ENCODE data around the gene CLDN19. TPM values are rescaled to one million over a fixed set of nuclear protein-coding genes. Genes with fewer than 3 reads are reported as not detected.
A peak's percentile ranks its signal among the peaks of the same experiment; 100 is the strongest.

The CLDN19 gene
- total and polyA plus RNA-seq, 2 donors from 2014 or later: 23.2 to 42.5 TPM

DNA sequence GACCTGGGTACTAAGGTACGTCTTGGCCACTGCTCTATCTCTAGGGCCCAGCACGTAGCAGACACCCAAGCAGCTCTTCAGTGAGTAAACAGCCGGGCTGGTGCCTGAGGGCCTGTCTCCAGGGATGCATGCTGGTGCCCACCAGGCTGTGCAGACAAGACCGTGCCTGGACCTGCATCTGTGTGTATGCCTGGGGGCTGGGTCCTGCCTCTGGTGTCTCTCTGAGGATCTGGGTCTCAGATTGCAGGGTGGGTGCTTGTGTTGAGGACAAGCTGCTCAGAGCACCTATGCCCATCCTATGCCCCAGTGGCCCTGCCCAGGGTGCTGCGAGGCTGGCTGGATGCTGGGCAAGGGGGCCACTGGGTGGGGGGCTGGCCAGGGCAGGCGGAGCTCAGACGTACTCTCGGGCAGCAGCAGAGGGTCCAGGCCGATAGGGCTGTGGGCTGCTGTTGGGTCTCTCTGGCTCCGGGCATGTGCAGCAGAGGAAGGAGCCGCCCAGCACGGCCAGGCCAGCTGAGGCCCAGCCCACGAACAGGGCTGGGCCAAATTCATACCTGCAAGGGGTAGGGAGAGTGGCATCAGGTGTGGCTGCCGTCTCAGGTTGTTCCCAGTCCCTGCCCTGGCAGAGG lies 4.4 kb downstream of the CLDN19 start:
- FAIRE-seq (no peak), DNase-seq (peak in 1 of 5 donors; percentile 29)
- Histone ChIP-seq H3K9ac (ENCODE audit: low read length in 3 of 3) (no peak overlapping the region), H3K4me1 (ENCODE audit: control insufficient read depth in 2 of 3, insufficient read depth in 2 of 3, low read depth in 1 of 3, low read length in 3 of 3) (peaks cover 0 to 6% (median 3%) of the 10 kb centered on the region in 3 donors), H3K36me3 (ENCODE audit: control insufficient read depth in 2 of 3, insufficient read depth in 3 of 3, low read length in 3 of 3) (peaks cover 0 to 3% (median 0%) of the 10 kb centered on the region in 3 donors), H3K27me3 (ENCODE audit: control insufficient read depth, insufficient read depth, low read length) (no peaks in the 10 kb centered on the region), H3K4me3 (ENCODE audit: low read length in 3 of 3) (no peak overlapping the region), H3K27ac (ENCODE audit: low read depth in 2 of 2, low read length in 2 of 2) (no peak overlapping the region), H3K9me3 (ENCODE audit: control insufficient read depth in 2 of 3, insufficient read depth in 1 of 3, low read length in 3 of 3) (no peaks in the 10 kb centered on the region)
- TF ChIP-seq, protein P1, sequence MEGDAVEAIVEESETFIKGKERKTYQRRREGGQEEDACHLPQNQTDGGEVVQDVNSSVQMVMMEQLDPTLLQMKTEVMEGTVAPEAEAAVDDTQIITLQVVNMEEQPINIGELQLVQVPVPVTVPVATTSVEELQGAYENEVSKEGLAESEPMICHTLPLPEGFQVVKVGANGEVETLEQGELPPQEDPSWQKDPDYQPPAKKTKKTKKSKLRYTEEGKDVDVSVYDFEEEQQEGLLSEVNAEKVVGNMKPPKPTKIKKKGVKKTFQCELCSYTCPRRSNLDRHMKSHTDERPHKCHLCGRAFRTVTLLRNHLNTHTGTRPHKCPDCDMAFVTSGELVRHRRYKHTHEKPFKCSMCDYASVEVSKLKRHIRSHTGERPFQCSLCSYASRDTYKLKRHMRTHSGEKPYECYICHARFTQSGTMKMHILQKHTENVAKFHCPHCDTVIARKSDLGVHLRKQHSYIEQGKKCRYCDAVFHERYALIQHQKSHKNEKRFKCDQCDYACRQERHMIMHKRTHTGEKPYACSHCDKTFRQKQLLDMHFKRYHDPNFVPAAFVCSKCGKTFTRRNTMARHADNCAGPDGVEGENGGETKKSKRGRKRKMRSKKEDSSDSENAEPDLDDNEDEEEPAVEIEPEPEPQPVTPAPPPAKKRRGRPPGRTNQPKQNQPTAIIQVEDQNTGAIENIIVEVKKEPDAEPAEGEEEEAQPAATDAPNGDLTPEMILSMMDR (IDR thresholded peaks at IDR 0.05; ENCODE audit: borderline replicate concordance, extremely low read depth, insufficient read depth): no peak
- intact Hi-C loops (cut with DNase I): no loop called here

DNA sequence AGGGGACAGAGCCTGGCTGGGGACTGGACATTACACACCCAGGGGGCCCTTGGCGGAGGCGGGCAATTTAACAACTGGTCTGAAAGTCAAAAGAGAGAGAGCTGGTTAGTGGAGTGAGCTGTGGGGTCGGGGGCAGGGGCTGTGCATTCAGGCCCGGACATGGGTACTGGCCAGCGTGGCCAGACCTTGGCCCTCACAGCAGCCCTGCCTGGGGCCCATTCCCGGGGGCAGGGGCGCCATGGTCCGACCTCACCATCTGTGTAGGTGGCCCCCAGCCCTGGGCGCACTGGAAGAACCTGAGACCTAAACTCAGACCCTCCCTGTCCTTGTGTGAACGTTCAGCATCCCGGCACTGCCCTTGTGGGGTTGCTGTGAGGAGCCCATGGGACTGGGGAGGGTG lies 5.0 kb downstream of the CLDN19 start:
- TF ChIP-seq, protein P1 (IDR thresholded peaks at IDR 0.05; ENCODE audit: borderline replicate concordance, extremely low read depth, insufficient read depth): no peak
- peaks cover 0 to 3% (median 0%) of the 10 kb centered on the region in 3 donors for H3K36me3 ChIP-seq (ENCODE audit: control insufficient read depth in 2 of 3, insufficient read depth in 3 of 3, low read length in 3 of 3)
- H3K9me3 ChIP-seq (ENCODE audit: control insufficient read depth in 2 of 3, insufficient read depth in 1 of 3, low read length in 3 of 3): no peaks in the 10 kb centered on the region
- no peak overlapping the region for H3K4me3 ChIP-seq (ENCODE audit: low read length in 3 of 3)
- H3K27me3 ChIP-seq (ENCODE audit: control insufficient read depth, insufficient read depth, low read length): no peaks in the 10 kb centered on the region
- DNase-seq: no peak
- H3K27ac ChIP-seq (ENCODE audit: low read depth in 2 of 2, low read length in 2 of 2): no peak overlapping the region
- intact Hi-C loops (cut with DNase I): no loop called here
- FAIRE-seq: no peak
- peaks cover 0 to 4% (median 0%) of the 10 kb centered on the region in 3 donors for H3K4me1 ChIP-seq (ENCODE audit: control insufficient read depth in 2 of 3, insufficient read depth in 2 of 3, low read depth in 1 of 3, low read length in 3 of 3)
- no peak overlapping the region for H3K9ac ChIP-seq (ENCODE audit: low read length in 3 of 3)

DNA sequence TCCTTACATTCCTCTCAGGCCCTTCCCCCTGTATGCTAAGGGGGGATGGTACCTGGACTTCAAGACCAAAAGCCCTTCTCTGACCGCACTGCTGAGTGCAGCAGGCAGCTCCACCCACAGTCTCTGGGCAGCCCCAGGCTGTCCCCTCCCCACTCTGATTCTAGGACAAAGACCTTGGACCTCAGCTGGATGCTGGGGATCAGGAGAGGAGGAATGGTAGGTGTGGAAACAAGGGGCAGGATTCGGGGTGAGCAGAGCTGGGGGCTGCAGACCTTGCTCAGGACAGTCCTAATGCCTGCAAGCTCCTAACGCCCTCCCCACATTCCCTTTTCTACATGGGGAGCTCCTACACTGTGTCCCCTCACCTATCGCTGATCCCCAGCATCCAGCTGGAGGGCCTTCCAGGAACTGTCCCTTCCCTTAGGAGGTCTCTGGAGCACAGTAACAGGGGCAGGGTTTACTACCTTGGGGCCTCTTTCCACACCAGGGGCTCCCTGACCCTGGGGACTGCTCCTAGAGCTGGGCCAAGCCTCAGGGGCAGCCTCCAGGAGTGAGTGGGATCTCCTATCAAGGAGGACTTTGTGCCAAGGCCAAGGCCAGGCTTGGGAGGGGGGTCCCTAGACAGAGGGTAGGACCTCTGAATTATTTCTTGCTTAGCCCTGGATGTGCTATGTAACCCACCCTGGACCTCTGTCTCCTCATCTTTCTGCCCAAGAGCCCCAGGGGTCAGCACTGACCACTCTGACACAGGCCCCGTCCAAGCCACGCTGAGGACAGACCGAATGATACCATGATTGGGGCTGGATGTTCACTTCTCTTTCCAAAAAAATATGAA lies 5.6 kb downstream of the CLDN19 start:
- H3K9ac ChIP-seq (ENCODE audit: low read length in 3 of 3): no peak overlapping the region
- no peaks in the 10 kb centered on the region for H3K9me3 ChIP-seq (ENCODE audit: control insufficient read depth in 2 of 3, insufficient read depth in 1 of 3, low read length in 3 of 3)
- TF ChIP-seq, protein P1 (IDR thresholded peaks at IDR 0.05; ENCODE audit: borderline replicate concordance, extremely low read depth, insufficient read depth): no peak
- no peak for DNase-seq
- H3K4me3 ChIP-seq (ENCODE audit: low read length in 3 of 3): no peak overlapping the region
- no peaks in the 10 kb centered on the region for H3K4me1 ChIP-seq (ENCODE audit: control insufficient read depth in 2 of 3, insufficient read depth in 2 of 3, low read depth in 1 of 3, low read length in 3 of 3)
- no peak for FAIRE-seq
- intact Hi-C loops (cut with DNase I): no loop called here
- no peaks in the 10 kb centered on the region for H3K27me3 ChIP-seq (ENCODE audit: control insufficient read depth, insufficient read depth, low read length)
- H3K27ac ChIP-seq (ENCODE audit: low read depth in 2 of 2, low read length in 2 of 2): no peak overlapping the region
- H3K36me3 ChIP-seq (ENCODE audit: control insufficient read depth in 2 of 3, insufficient read depth in 3 of 3, low read length in 3 of 3): peaks cover 0 to 3% (median 0%) of the 10 kb centered on the region in 3 donors
